GM23248 (cell line): ENCODE data around the gene LRP6. TPM values are rescaled to one million over a fixed set of nuclear protein-coding genes. Genes with fewer than 3 reads are reported as not detected.

Source experiments
- DNase-seq: peaks from one replicate; pipeline ENCODE4 v3.0.0-alpha.2; 2015
- H2AFZ ChIP-seq: fragments of 200-600 bp; sonication (generic); 2 replicates; pipeline ENCODE4 v1.6.1; 2016; ENCODE audit warnings: antibody characterized with exemption
- H3F3A ChIP-seq: fragments of 200-600 bp; sonication (generic); 2 replicates; pipeline ENCODE4 v1.6.1; 2016; ENCODE audit warnings: mild to moderate bottlenecking, antibody characterized with exemption, mixed run types; ENCODE audit not compliant: insufficient read depth
- H3K27ac ChIP-seq: fragments of 200-600 bp; sonication (generic); 2 replicates; pipeline ENCODE4 v1.5.1; 2016; ENCODE audit warnings: mild to moderate bottlenecking
- H3K27me3 ChIP-seq: fragments of 200-600 bp; sonication (generic); replicated peaks from 2 replicates; pipeline ENCODE4 v1.6.1; 2016; ENCODE audit warnings: mild to moderate bottlenecking; ENCODE audit not compliant: insufficient read depth
- H3K36me3 ChIP-seq: fragments of 200-600 bp; sonication (generic); 2 replicates; pipeline ENCODE4 v1.6.1; 2016; ENCODE audit warnings: low read depth, mild to moderate bottlenecking
- H3K4me1 ChIP-seq: fragments of 200-600 bp; sonication (generic); 2 replicates; pipeline ENCODE4 v1.6.1; 2016; ENCODE audit warnings: mild to moderate bottlenecking; ENCODE audit not compliant: insufficient read depth
- H3K4me2 ChIP-seq: fragments of 200-600 bp; sonication (generic); one replicate; pipeline ENCODE4 v1.6.1; 2016; ENCODE audit warnings: mild to moderate bottlenecking; ENCODE audit not compliant: unreplicated experiment
- H3K4me3 ChIP-seq: fragments of 200-600 bp; sonication (generic); 2 replicates; pipeline ENCODE4 v1.5.1; 2016; ENCODE audit warnings: mild to moderate bottlenecking
- H3K79me2 ChIP-seq: fragments of 200-600 bp; sonication (generic); 2 replicates; pipeline ENCODE4 v1.6.1; 2016; ENCODE audit warnings: mild to moderate bottlenecking; ENCODE audit not compliant: insufficient read depth
- H3K9ac ChIP-seq: fragments of 200-600 bp; sonication (generic); 2 replicates; pipeline ENCODE4 v1.6.1; 2016; ENCODE audit warnings: mild to moderate bottlenecking
- H3K9me2 ChIP-seq: fragments of 200-600 bp; sonication (generic); 2 replicates; pipeline ENCODE4 v1.6.1; 2016; ENCODE audit warnings: mixed run types, mild to moderate bottlenecking, moderate library complexity; ENCODE audit not compliant: insufficient read depth
- H3K9me3 ChIP-seq: fragments of 200-600 bp; sonication (generic); one replicate; pipeline ENCODE4 v1.6.1; 2017; ENCODE audit warnings: low read depth
- H4K20me1 ChIP-seq: fragments of 200-600 bp; sonication (generic); 2 replicates; pipeline ENCODE4 v1.6.0; 2016; ENCODE audit not compliant: insufficient read depth
- EZH2 ChIP-seq: fragments of 200-600 bp; sonication (generic); IDR thresholded peaks from 2 replicates; pipeline ENCODE4 v1.6.1; 2018; ENCODE audit warnings: antibody characterized with exemption, mild to moderate bottlenecking; ENCODE audit not compliant: insufficient read depth, poor library complexity, severe bottlenecking
- EZH2phosphoT487 ChIP-seq: fragments of 200-600 bp; sonication (generic); IDR thresholded peaks from 2 replicates; pipeline ENCODE4 v1.6.1; 2018; ENCODE audit warnings: antibody characterized with exemption, moderate library complexity, mild to moderate bottlenecking, low read depth; ENCODE audit not compliant: insufficient read depth
- WGBS, 2 experiments: methylation state at CpG; one replicate each; pipeline ENCODE4 v1.1.6; 2015 to 2017; ENCODE audit warnings: low lambda C conversion rate in 2 of 2, low coverage in 1 of 2; ENCODE audit errors: missing lambda C conversion rate in 2 of 2; 5-methylcytosine and 5-hydroxymethylcytosine counted together
- in situ Hi-C: fragments of 300-500 bp; cut with MboI; formaldehyde crosslinking; loops from 2 replicates; pipeline ENCODE4 v1.15.0; 2020
- polyA plus RNA-seq: library from polyadenylated mRNA; unstranded; fragments of >200 nt; fragmentation: Nextera tagmentation; extraction: Ambion mirVana; gene quantifications from 2 replicates; pipeline ENCODE4 v1.2.1, GENCODE V29; 2016
- total RNA-seq: library from RNA; depleted of rRNA; stranded (reverse); fragments of >200 nt; shearing (Covaris generic); gene quantifications from 2 replicates; pipeline ENCODE4 v1.2.3, GENCODE V29; 2014

Gene LRP6
- total and polyA plus RNA-seq, 2 experiments from 2014 or later: 10.3 to 20.1 TPM

GRCh38 chr12:12194206-12194605 lies 72.6 kb downstream of the LRP6 start:
- DNase-seq: peak; percentile 41
- peaks cover 34% of the 10 kb centered on the region for H3K79me2 ChIP-seq
- no peak overlapping the region for H3K4me3 ChIP-seq
- no peaks in the 10 kb centered on the region; the same call in none of the 2 replicates for H3F3A ChIP-seq
- H3K4me2 ChIP-seq: no peak overlapping the region
- no peak overlapping the region for H3K9ac ChIP-seq
- no peaks in the 10 kb centered on the region for H4K20me1 ChIP-seq
- H3K9me2 ChIP-seq: no peaks in the 10 kb centered on the region
- H3K4me1 ChIP-seq: peaks cover 4% of the 10 kb centered on the region; the same call in 1 of the 2 replicates
- 68 to 77% methylated on average over 2 of the region's 2 CpGs for WGBS, 2 experiments
- no peak overlapping the region for H3K27ac ChIP-seq
- H3K36me3 ChIP-seq: peaks cover 12% of the 10 kb centered on the region
- in situ Hi-C loops: no loop called here
- TF ChIP-seq EZH2phosphoT487 (no peak), EZH2 (no peak)
- no peak overlapping the region for H2AFZ ChIP-seq
- H3K27me3 ChIP-seq: no peaks in the 10 kb centered on the region
- H3K9me3 ChIP-seq: no peaks in the 10 kb centered on the region

GRCh38 chr12:12191008-12191407 lies 75.8 kb downstream of the LRP6 start:
- Histone ChIP-seq H2AFZ (no peak overlapping the region), H3F3A (no peaks in the 10 kb centered on the region; the same call in none of the 2 replicates), H3K27me3 (no peaks in the 10 kb centered on the region), H3K9ac (no peak overlapping the region), H3K27ac (no peak overlapping the region), H3K4me3 (no peak overlapping the region), H3K36me3 (no peaks in the 10 kb centered on the region), H3K4me1 (peaks cover 4% of the 10 kb centered on the region; the same call in 1 of the 2 replicates), H3K79me2 (peaks cover 49% of the 10 kb centered on the region), H3K9me3 (no peaks in the 10 kb centered on the region), H3K4me2 (peak overlapping the region; percentile 14), H4K20me1 (no peaks in the 10 kb centered on the region), H3K9me2 (no peaks in the 10 kb centered on the region)
- in situ Hi-C loops: no loop called here
- 97 to 99% methylated on average over 4 of the region's 4 CpGs for WGBS, 2 experiments
- TF ChIP-seq EZH2 (no peak), EZH2phosphoT487 (no peak)
- no peak for DNase-seq

GRCh38 chr12:12190087-12190809 lies 76.6 kb downstream of the LRP6 start:
- H3K9ac ChIP-seq: no peak overlapping the region
- WGBS, 2 experiments: 92 to 95% methylated on average over 1 of the region's 1 CpG
- H3K4me3 ChIP-seq: no peak overlapping the region
- H3K9me3 ChIP-seq: no peaks in the 10 kb centered on the region
- H3K9me2 ChIP-seq: no peaks in the 10 kb centered on the region
- no peaks in the 10 kb centered on the region for H3K36me3 ChIP-seq
- H4K20me1 ChIP-seq: no peaks in the 10 kb centered on the region
- H3K27me3 ChIP-seq: no peaks in the 10 kb centered on the region
- H3K79me2 ChIP-seq: peaks cover 49% of the 10 kb centered on the region
- no peaks in the 10 kb centered on the region; the same call in none of the 2 replicates for H3F3A ChIP-seq
- no peak overlapping the region for H3K27ac ChIP-seq
- no peak for DNase-seq
- TF ChIP-seq EZH2phosphoT487 (no peak), EZH2 (no peak)
- H3K4me2 ChIP-seq: peak overlapping the region; percentile 14
- H3K4me1 ChIP-seq: peaks cover 4% of the 10 kb centered on the region; the same call in 1 of the 2 replicates
- in situ Hi-C loops: no loop called here
- no peak overlapping the region for H2AFZ ChIP-seq

GRCh38 chr12:12185414-12185813 lies 81.4 kb downstream of the LRP6 start:
- no peak for DNase-seq

More at GRCh38 chr12:12185414-12185813, 81.4 kb downstream of the LRP6 start:
- peaks cover 19% of the 10 kb centered on the region; the same call in 1 of the 2 replicates for H3K79me2 ChIP-seq
- no peak overlapping the region for H3K9ac ChIP-seq
- no peak overlapping the region for H3K4me3 ChIP-seq
- H3K27ac ChIP-seq: no peak overlapping the region
- H3K9me3 ChIP-seq: no peaks in the 10 kb centered on the region
- H3K27me3 ChIP-seq: no peaks in the 10 kb centered on the region
- 68 to 72% methylated on average over 2 of the region's 2 CpGs for WGBS, 2 experiments
- H3K36me3 ChIP-seq: no peaks in the 10 kb centered on the region
- H4K20me1 ChIP-seq: no peaks in the 10 kb centered on the region
- peaks cover 16% of the 10 kb centered on the region for H3F3A ChIP-seq
- TF ChIP-seq EZH2phosphoT487 (no peak), EZH2 (no peak)
- in situ Hi-C loops: no loop called here
- H3K4me2 ChIP-seq: no peak overlapping the region
- peaks cover 32% of the 10 kb centered on the region for H3K4me1 ChIP-seq
- H2AFZ ChIP-seq: no peak overlapping the region
- H3K9me2 ChIP-seq: no peaks in the 10 kb centered on the region
